Skeletal muscle cell (primary cell): ENCODE measurements around the gene SPR.

Source experiments
- DNase-seq: peaks from one replicate; pipeline ENCODE4 v3.0.0-alpha.2; 2010; ENCODE audit warnings: low read depth
- H3K4me3 ChIP-seq: 2 replicates; pipeline ENCODE4 v1.5.1; 2011; ENCODE audit warnings: low read depth, mild to moderate bottlenecking, control low read depth, low read length, moderate library complexity

SPR gene

DNA sequence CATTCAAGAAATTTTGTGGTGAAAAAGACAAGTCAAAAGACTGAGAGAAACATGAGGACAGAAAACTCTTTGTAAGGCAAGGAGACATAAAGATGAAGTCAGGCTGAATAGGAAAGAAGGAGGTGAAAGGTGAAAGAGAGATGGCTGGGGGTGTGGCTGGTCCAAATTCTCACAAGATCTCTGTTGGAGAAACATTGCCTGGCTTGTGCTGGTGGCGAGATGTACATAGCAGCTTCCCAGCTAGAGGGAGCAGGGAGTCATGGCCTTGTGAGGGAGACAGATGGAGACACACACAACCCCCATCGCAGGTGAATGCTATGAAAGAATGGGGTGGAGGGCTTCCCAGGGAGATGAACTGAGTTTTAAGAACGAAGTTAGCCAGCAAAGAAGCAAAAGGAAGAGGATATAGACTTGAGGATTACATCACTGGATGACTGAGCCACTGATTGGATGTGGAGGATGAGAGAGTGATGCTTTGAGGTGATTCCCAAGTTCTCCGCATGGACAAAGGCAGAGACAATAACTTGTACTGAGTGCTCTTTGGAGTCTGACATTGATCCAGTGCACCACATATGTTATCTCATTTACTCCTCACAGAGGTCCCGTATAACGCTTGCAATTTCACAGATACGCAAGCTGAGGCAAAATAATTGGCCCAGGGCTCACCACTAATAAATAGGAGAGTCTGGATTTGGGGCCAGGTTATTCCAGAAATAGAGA lies 26.4 kb downstream of the SPR start:
- H3K4me3 ChIP-seq, result no peak overlapping the region
- DNase-seq, result no peak

DNA sequence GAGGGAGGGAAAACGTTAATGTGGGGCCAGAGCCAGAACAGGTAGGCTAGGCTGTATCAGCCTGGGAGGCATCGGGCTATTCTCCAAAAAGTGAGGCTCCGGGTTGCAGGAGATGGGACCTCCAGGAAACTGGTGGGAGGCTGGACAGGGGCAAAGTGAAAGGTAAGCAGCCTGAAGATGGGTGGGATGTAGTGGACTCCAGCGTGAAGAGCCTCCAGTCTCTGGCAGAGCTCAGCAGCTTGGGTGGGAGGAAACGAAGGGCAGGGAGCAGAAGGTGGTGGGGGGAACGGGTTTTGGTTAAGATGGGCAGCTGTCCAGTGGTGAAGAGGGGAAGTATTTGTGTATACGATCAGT lies 27.0 kb downstream of the SPR start:
- H3K4me3 ChIP-seq, result no peak overlapping the region
- DNase-seq, result no peak

GRCh38 chr2:72914589-72915319 lies 27.5 kb downstream of the SPR start:
- no peak overlapping the region for H3K4me3 ChIP-seq
- no peak for DNase-seq

GRCh38 chr2:72915320-72915906 lies 28.2 kb downstream of the SPR start:
- DNase-seq, result no peak
- no peak overlapping the region for H3K4me3 ChIP-seq

DNA sequence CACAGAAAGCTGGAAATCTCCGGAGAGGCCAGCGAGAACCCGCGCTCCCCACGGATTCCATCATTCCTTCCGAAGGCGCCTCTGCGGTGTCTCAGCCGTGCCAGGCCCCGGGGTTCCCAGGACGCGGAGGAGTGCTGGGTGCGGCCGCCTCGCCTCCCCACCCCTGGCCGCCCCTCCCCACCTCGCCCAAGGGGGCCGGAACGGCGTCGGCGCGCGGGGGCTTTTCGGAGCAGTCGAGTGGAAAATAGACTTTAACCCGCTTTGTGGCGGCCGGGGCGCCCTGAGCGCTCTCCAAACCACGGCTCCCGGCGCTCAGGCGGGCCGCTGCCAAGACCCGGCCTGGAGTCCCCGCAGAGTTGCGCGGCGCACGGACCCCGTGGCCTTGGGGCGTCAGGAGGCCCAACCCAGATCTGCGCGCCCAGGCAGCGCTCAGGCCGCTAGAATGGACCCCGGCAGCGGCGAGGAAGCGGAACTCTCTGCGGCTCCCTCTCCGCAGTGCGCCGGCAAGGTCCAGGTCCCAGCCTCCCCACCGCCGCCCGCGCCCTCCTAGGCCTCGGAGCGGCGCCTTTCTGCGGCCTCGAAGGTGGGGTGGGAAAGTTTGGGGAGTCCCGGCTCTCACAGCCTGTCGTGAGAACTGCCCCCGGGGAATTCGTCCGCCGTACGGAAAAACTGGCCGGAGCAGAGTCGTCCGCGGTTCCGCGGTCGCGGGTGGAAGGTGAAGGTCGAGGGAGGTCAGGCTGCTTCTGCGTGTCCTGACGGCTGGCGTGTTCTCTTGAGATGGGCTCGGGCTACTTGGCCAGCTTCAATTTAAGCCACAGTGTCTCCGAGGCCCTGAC lies 28.9 kb downstream of the SPR start:
- H3K4me3 ChIP-seq, result no peak overlapping the region
- DNase-seq, result no peak

- H3K4me3 ChIP-seq, result no peak overlapping the region
- DNase-seq, result no peak
These were observed 29.5 kb downstream of the SPR start for GRCh38 chr2:72916743-72917137.

DNA sequence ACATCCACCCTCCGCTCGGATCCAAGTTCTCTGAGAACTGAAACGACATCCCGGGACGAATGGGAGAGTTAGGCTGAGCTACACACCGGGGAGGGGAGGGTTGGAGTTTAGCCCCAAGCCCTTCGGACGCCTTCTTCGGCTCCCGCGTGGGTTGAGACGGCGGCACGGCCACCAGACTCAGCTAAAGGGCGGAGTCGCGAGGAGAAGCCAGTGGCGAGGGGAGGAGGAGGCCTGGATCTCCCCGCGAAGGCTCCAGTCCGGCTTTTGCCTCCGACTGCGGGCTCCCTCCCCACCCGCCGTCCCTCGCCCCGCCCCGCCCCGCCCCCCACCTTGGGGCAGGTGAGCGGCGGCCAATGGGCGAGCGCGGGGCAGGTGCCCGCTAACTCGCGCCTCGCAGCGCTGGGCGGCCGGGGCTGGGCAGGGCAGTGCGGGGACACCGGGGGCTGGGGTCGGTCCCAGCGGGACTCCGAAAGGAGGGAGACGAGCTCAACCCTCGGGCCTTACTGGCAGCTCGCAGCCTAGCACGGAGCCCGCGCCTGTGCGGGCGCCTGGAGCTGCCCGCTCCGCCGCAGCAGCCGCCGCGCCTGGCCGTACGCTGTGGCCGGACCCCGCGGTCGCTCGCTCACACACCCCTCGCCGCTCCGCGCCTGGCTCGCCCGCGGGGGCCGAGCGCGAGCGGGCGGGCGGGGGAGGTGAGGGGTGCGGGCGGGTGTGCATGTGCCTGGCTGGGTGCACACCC lies 30.1 kb downstream of the SPR start, which contains the start of gene EMX1:
Gene EMX1, plus strand, starts transcription at position 382 of the 739 bp plus-strand sequence. Its CDS starts 334 bp downstream, at position 716.
- no peak within 1 kb of the TSS for H3K4me3 ChIP-seq
- DNase-seq, result no peak

GRCh38 chr2:72917877-72918553 lies 30.8 kb downstream of the SPR start:
- H3K4me3 ChIP-seq, result no peak overlapping the region
- no peak for DNase-seq

DNA sequence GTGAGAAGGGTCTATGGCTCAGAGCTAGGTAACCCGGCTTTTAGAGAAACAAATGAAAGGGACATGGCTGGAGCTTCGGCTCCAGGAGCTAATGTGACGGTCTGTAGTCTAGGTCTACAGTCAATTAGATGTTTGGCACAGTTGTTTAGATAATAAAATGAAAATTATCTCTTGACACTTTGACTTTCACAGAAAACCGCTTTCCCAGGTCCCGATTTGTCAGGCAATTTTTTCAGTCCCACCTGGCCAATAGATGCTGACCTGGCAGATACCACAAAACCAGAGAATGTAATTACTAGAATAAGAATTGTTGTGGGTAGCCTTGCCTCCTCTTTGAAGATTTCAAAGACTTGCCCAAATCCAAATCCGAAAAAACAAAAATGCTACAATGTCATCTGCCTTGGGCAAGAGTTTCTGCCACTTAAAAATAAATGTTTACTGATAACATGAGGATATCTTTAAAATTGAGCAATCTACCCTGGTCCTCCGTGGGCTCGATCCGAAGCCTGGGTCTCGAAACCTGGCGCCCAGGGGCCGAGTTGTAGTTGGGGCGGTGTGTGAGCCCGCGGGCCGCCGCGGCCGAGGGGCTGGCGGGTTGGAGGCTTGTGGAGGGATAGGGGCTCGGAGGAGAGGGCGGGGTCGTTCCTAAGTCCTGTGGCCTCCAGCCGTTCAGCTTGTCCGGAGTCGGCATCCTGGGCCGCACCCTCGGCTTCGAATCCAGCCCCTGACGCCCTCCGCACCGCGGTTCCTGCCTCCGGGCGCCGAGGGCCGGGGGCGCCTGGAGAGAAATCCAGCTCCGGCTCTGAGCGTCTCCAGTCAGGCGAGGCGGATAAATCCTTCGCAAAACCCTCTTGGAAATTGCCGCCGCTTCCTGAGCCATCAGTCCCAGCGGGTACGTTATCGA lies 32.5 kb downstream of the SPR start:
- H3K4me3 ChIP-seq, result peak overlapping the region; percentile 3
- DNase-seq, result no peak

GRCh38 chr2:72920318-72921087 lies 33.3 kb downstream of the SPR start:
- peak overlapping the region; percentile 3 for H3K4me3 ChIP-seq
- no peak for DNase-seq

DNA sequence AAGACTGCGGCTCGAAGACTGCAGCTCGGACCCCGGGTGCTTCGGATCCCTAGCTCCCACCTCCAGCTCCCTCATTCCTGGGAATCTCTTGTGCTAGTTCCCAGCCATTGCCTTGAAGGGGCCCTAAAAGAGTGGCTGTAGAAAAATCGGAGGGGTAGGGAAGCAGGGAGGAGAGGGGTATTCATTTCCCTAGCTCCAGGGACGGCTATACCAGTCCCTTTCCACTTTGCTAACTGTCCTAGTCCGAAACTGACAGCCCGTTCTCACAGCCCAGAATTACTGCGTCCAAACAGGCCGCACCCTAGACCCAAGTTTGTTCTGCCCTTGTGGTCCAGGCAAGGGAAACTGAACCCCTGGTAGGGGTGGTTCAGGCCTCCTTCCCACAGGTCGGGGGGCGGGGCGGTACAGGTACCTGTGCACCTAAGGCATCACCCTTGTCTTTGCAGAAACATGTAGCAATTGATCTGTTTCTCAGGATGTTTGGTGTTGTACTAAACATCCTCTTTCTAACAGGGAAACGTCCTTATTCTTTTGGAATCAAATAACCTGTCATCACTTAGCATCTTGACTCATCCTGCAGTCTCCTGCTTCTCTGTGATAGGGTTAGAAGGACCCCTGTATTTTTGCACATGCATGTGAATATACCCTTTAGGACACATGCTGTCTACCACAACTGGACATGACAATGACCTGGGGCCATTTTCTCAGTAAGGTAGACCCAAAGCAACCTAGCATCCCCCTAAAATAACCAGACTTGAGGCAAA lies 34.1 kb downstream of the SPR start:
- H3K4me3 ChIP-seq, result no peak overlapping the region
- no peak for DNase-seq

- no peak for DNase-seq
- H3K4me3 ChIP-seq, result no peak overlapping the region
These were observed 34.6 kb downstream of the SPR start for GRCh38 chr2:72921853-72922252.

DNA sequence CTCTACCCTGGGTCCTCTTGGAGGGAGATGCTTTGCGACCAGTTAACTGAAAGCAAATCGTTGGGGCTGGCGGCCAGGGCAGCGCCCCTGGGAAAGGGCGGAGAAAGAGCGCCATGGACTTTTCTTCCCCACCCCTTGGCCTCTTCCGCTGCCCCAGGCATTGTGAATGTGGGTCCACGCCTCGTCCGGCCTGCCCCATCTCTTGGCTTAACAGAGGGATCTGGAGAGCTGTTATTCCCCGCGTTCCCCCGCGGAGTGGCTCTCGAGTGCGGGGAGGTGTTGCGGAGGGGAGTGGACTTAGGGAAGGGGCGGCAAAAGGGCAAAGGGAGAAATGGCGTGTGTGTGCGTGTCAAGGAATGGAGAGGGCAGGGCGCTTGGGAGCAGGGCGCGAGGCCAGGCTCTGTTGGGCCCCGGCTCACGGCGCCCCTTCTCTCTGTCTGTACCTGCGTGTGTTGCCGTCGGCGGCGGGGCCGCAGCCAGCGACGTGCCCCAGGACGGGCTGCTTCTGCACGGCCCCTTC lies 36.7 kb downstream of the SPR start:
- no peak for DNase-seq
- no peak overlapping the region for H3K4me3 ChIP-seq

- no peak for DNase-seq
These were observed 37.4 kb downstream of the SPR start for GRCh38 chr2:72924353-72925240.

DNA sequence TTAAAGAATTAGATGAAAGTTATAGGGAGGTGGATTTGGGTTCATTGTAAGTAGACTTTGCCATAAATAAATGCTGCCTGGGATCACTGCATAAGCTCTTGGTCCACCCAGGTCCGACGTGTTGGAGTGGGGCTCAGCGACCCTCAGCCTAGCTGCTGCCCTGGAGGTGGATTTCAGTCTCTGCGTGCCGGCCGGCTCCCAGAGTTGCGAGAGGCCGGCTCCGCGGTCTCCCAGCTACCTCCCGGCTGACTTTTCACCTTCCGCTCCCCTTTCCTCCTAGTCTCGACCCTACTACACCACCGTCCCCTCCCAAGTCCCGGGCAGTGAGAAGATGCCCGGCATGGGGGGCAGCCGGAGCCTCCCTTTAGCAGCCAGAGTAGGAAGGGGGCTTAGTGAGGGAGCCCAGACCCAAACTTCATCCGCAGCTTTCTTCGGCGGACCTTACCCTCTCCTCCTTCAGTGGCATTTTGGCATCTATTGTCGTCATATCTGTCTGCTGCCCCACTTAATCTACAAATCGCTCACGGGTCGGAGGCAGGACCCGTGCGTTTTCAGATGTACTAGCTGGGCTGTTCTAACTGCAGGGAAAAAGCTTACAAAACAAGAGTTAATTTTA lies 38.2 kb downstream of the SPR start:
- no peak for DNase-seq

More at GRCh38 chr2:72924353-72925240, 37.4 kb downstream of the SPR start:
- H3K4me3 ChIP-seq, result no peak overlapping the region

More for the DNA sequence above, 38.2 kb downstream of the SPR start:
- no peak overlapping the region for H3K4me3 ChIP-seq
